ENCODE measurements around the gene TARDBP.

Gene TARDBP

GRCh38 chr1:11054181-11054580 is 41.7 kb downstream of the TARDBP start:
- H3K36me3 Mint-ChIP-seq (ENCODE audit: low read depth) = peaks cover 10% of the 10 kb centered on the region
- peak overlapping the region in 1 of 3 experiments; percentile 73 for H3K4me3 Mint-ChIP-seq
- H3K27me3 Mint-ChIP-seq (ENCODE audit: low read depth) = no peaks in the 10 kb centered on the region
- H3K9me3 Mint-ChIP-seq = no peaks in the 10 kb centered on the region
- H3K4me1 Mint-ChIP-seq = no peaks in the 10 kb centered on the region
- H3K27ac Mint-ChIP-seq = no peak overlapping the region
- TF ChIP-seq, protein P1, sequence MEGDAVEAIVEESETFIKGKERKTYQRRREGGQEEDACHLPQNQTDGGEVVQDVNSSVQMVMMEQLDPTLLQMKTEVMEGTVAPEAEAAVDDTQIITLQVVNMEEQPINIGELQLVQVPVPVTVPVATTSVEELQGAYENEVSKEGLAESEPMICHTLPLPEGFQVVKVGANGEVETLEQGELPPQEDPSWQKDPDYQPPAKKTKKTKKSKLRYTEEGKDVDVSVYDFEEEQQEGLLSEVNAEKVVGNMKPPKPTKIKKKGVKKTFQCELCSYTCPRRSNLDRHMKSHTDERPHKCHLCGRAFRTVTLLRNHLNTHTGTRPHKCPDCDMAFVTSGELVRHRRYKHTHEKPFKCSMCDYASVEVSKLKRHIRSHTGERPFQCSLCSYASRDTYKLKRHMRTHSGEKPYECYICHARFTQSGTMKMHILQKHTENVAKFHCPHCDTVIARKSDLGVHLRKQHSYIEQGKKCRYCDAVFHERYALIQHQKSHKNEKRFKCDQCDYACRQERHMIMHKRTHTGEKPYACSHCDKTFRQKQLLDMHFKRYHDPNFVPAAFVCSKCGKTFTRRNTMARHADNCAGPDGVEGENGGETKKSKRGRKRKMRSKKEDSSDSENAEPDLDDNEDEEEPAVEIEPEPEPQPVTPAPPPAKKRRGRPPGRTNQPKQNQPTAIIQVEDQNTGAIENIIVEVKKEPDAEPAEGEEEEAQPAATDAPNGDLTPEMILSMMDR (IDR thresholded peaks at IDR 0.05; ENCODE audit: unreplicated experiment in 3 of 3) = no peak

DNA sequence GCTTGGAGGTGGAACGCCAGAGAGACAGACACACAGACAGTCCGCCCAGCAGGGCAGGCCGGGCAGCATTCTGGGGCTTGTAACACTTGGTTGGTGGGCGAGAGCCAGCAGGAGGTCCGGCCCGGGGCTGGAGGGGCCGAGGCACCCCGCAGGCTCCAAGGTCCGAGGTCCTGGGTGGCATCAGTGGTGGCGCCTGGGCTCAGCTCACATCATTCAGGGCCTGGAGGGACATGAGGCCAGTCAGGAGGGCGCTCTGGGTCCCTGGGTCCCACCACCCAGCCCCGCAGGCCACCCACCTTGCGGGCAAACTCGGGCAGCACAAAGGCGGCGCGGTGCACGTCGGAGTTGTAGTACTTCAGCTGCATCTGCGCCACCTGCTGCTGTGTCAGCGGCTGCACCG is 42.2 kb downstream of the TARDBP start:
- Mint-ChIP-seq H3K4me1 (no peaks in the 10 kb centered on the region), H3K4me3 (peak overlapping the region in 1 of 3 experiments; percentile 73), H3K36me3 (ENCODE audit: low read depth) (peaks cover 10% of the 10 kb centered on the region), H3K27ac (no peak overlapping the region), H3K27me3 (ENCODE audit: low read depth) (no peaks in the 10 kb centered on the region), H3K9me3 (no peaks in the 10 kb centered on the region)
- TF ChIP-seq, protein P1 (IDR thresholded peaks at IDR 0.05; ENCODE audit: unreplicated experiment in 3 of 3) = no peak

DNA sequence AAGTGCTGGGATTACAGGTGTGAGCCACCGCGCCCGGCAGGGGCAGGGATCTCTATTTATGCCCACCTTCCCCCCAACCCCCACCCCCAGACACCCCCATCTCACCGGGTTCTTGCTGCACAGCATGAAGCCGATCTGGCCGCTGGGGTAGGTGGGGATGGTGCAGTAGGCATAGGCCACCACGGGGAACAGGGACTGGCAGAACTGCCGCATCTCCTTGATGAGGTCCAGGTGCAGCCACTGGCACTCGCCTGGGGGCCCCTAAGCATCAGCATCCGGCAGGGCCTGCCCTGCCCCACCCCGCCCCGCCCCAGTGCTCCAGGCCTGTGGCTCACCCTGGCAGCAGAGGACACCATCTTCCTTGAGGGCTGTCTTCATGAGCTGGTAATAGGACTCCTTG is 43.2 kb downstream of the TARDBP start:
- TF ChIP-seq, protein P1 (IDR thresholded peaks at IDR 0.05; ENCODE audit: unreplicated experiment in 3 of 3) = no peak
- Mint-ChIP-seq H3K9me3 (no peaks in the 10 kb centered on the region), H3K27me3 (ENCODE audit: low read depth) (no peaks in the 10 kb centered on the region), H3K4me1 (peaks cover 5% of the 10 kb centered on the region), H3K27ac (no peak overlapping the region), H3K36me3 (ENCODE audit: low read depth) (peaks cover 10% of the 10 kb centered on the region), H3K4me3 (no peak overlapping the region)

DNA sequence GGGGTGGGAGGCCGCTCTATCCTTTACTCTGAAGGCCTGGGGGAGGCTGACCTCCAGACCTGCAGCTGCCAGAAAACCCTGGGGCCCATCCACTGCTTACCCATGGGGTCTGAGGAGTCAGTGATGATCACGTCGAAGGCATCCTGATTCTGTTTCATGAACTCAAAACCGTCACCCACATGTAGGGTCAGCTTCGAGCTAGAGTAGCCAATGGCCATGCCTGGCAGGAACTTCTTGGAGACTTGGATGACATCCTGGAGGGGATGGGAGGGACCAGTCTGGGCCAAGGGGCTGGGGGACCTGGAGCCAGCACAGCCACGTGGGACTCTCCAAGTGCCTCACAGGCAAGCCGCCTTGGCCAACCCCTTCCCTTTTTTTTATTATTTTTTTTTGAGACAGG is 44.0 kb downstream of the TARDBP start:
- H3K27ac Mint-ChIP-seq = no peak overlapping the region
- H3K4me1 Mint-ChIP-seq = peaks cover 9% of the 10 kb centered on the region
- peak overlapping the region in 1 of 3 experiments; percentile 21 for H3K4me3 Mint-ChIP-seq
- TF ChIP-seq, protein P1 (IDR thresholded peaks at IDR 0.05; ENCODE audit: unreplicated experiment in 3 of 3) = no peak
- H3K9me3 Mint-ChIP-seq = no peaks in the 10 kb centered on the region
- H3K27me3 Mint-ChIP-seq (ENCODE audit: low read depth) = no peaks in the 10 kb centered on the region
- H3K36me3 Mint-ChIP-seq (ENCODE audit: low read depth) = peaks cover 10% of the 10 kb centered on the region

- Mint-ChIP-seq H3K36me3 (ENCODE audit: low read depth) (peaks cover 10% of the 10 kb centered on the region), H3K27me3 (ENCODE audit: low read depth) (no peaks in the 10 kb centered on the region), H3K4me3 (peak overlapping the region; percentile 64 to 74 (median 68)), H3K27ac (no peak overlapping the region), H3K9me3 (no peaks in the 10 kb centered on the region), H3K4me1 (peaks cover 9% of the 10 kb centered on the region)
- TF ChIP-seq, protein P1 (IDR thresholded peaks at IDR 0.05; ENCODE audit: unreplicated experiment in 3 of 3) = no peak
Measured at GRCh38 chr1:11057477-11057876, 45.0 kb downstream of the TARDBP start.

DNA sequence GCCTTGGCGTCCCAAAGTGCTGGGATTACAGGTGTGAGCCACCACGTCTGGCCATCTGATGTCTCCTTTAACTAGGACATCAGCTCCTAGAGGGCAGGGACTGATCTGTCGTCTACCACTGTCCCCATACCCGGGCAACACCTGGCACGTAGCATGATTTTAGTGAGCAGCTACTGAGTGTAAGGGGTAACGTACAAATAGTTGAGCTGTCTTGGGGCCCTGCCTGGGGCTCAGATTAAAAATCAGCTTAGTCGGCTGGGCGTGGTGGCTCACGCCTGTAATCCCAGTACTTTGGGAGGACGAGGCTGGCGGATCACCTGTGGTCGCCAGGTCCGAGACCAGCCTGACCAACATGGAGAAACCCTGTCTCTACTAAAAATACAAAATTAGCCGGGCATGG is 45.6 kb downstream of the TARDBP start:
- peak overlapping the region; percentile 73 to 98 (median 95) for H3K4me3 Mint-ChIP-seq
- H3K4me1 Mint-ChIP-seq = peaks cover 9% of the 10 kb centered on the region
- TF ChIP-seq, protein P1 (IDR thresholded peaks at IDR 0.05; ENCODE audit: unreplicated experiment in 3 of 3) = no peak
- H3K9me3 Mint-ChIP-seq = no peaks in the 10 kb centered on the region
- peaks cover 10% of the 10 kb centered on the region for H3K36me3 Mint-ChIP-seq (ENCODE audit: low read depth)
- no peaks in the 10 kb centered on the region for H3K27me3 Mint-ChIP-seq (ENCODE audit: low read depth)
- H3K27ac Mint-ChIP-seq = no peak overlapping the region
